ENCODE data around the gene GUCY2D. TPM values are rescaled to one million over a fixed set of nuclear protein-coding genes. Genes with fewer than 3 reads are reported as not detected.
A peak's percentile ranks its signal among the peaks of the same experiment; 100 is the strongest.

GUCY2D gene
- total RNA-seq, 1 experiment from 2014 or later, result 1.7 TPM

DNA sequence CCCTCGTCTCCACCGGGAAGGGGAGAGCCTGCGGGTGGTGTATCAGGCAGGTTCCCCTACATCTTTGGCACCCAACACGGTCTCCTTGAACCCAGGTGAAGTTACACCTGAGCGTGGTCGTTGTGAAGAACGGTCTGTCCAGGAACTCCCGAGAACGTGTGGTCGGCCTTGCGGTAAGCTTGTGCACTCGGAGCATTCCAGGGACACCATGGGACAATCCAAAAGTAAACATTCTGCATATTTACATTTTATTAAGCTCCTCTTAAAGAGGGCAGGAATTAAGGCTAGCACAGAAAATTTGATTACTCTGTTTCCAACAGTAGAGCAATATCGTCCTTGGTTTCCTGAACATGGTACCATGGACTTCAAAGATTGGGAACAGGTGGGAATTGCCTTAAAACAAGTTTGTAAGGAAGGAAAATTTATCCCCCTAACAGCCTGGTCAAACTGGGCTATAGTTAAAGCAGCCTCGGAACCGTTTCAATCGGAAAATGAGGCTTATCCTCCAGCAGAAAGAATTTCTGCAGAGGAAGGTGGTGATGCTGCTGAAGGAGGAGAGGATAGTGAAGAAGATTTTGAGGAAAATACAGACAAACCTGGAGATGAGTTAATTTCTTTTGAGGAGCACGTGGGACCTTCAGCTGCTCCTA lies 54.7 kb downstream of the GUCY2D start:
- TF ChIP-seq CTCF (IDR thresholded peaks at IDR 0.05; ENCODE audit: insufficient read depth in 1 of 2, low read depth in 1 of 2, low read length in 1 of 2, severe bottlenecking in 1 of 2, unreplicated experiment in 1 of 2), result no peak
- no peaks in the 10 kb centered on the region for H3K27me3 ChIP-seq (replicated peaks; ENCODE audit: control insufficient read depth, insufficient read depth, low read length)
- ChIA-PET POLR2A (interaction anchor here (0.6 to 1.4 kb wide), 9 partner anchors 16 to 473 kb away, joined by 3 to 8 read pairs (median 3); partner anchors contain the start of genes RNF227 and TP53), CTCF (interaction anchor here (0.6 to 2.8 kb wide), 9 partner anchors 15 to 200 kb away, joined by 3 to 25 read pairs (median 4); partner anchors contain the start of gene NAA38)
- no peaks in the 10 kb centered on the region for H3K9me3 ChIP-seq
- TSS peak; percentile 81 for BruUV-seq (replicated peaks)
- H3K36me3 Mint-ChIP-seq (ENCODE audit: insufficient read depth, unreplicated experiment), result peaks cover 6% of the 10 kb centered on the region
- H3K4me1 Mint-ChIP-seq (ENCODE audit: low read depth, unreplicated experiment), result peaks cover 13% of the 10 kb centered on the region
- peak overlapping the region; percentile 46 for H3K4me3 ChIP-seq (ENCODE audit: low read depth, low read length)
- peak overlapping the region; percentile 90 for H3K27ac Mint-ChIP-seq (ENCODE audit: unreplicated experiment)
- H3K4me1 ChIP-seq, result peaks cover 14% of the 10 kb centered on the region
- intact Hi-C loops (cut with micrococcal nuclease; ENCODE audit: unreplicated experiment), result loop anchor here (1.0 to 2.0 kb wide), 6 partner anchors 16 to 194 kb away; partner anchors contain the start of gene ALOXE3
- H3K27me3 Mint-ChIP-seq (ENCODE audit: insufficient read depth, unreplicated experiment), result no peaks in the 10 kb centered on the region
- H3K36me3 ChIP-seq (ENCODE audit: control insufficient read depth, insufficient read depth, low read length), result no peaks in the 10 kb centered on the region
- H3K9me3 Mint-ChIP-seq (ENCODE audit: unreplicated experiment), result no peaks in the 10 kb centered on the region
- peak overlapping the region; percentile 83 for H3K4me3 Mint-ChIP-seq (ENCODE audit: unreplicated experiment)
- peak in 1 of 2 experiments; percentile 28 for DNase-seq

- peaks cover 13% of the 10 kb centered on the region for H3K4me1 Mint-ChIP-seq (ENCODE audit: low read depth, unreplicated experiment)
- Histone ChIP-seq H3K4me1 (peaks cover 14% of the 10 kb centered on the region), H3K27me3 (replicated peaks; ENCODE audit: control insufficient read depth, insufficient read depth, low read length) (no peaks in the 10 kb centered on the region), H3K36me3 (ENCODE audit: control insufficient read depth, insufficient read depth, low read length) (no peaks in the 10 kb centered on the region), H3K9me3 (no peaks in the 10 kb centered on the region), H3K4me3 (ENCODE audit: low read depth, low read length) (peak overlapping the region; percentile 46)
- intact Hi-C loops (cut with micrococcal nuclease; ENCODE audit: unreplicated experiment), result loop anchor here (1.0 to 2.0 kb wide), 6 partner anchors 17 to 195 kb away; partner anchors contain the start of gene ALOXE3
- no peaks in the 10 kb centered on the region for H3K27me3 Mint-ChIP-seq (ENCODE audit: insufficient read depth, unreplicated experiment)
- TF ChIP-seq CTCF (IDR thresholded peaks at IDR 0.05; ENCODE audit: insufficient read depth in 1 of 2, low read depth in 1 of 2, low read length in 1 of 2, severe bottlenecking in 1 of 2, unreplicated experiment in 1 of 2), result peak; percentile 28 to 51
- CTCF ChIA-PET, result interaction anchor here (0.6 to 2.8 kb wide), 6 partner anchors 16 to 200 kb away, joined by 4 to 25 read pairs (median 6); partner anchors contain the start of gene NAA38
- DNase-seq, result peak; percentile 47 to 60
- no peaks in the 10 kb centered on the region for H3K9me3 Mint-ChIP-seq (ENCODE audit: unreplicated experiment)
- POLR2A ChIA-PET, result interaction anchor here (0.5 kb wide), 1 partner anchor 406 kb away, joined by 4 read pairs; no protein-coding TSS in a partner anchor
- peaks cover 6% of the 10 kb centered on the region for H3K36me3 Mint-ChIP-seq (ENCODE audit: insufficient read depth, unreplicated experiment)
- BruUV-seq (replicated peaks), result no TSS peak
- H3K4me3 Mint-ChIP-seq (ENCODE audit: unreplicated experiment), result peak overlapping the region; percentile 83
- peak overlapping the region; percentile 90 for H3K27ac Mint-ChIP-seq (ENCODE audit: unreplicated experiment)
Observed at GRCh38 chr17:8057691-8058114, 55.3 kb downstream of the GUCY2D start.

DNA sequence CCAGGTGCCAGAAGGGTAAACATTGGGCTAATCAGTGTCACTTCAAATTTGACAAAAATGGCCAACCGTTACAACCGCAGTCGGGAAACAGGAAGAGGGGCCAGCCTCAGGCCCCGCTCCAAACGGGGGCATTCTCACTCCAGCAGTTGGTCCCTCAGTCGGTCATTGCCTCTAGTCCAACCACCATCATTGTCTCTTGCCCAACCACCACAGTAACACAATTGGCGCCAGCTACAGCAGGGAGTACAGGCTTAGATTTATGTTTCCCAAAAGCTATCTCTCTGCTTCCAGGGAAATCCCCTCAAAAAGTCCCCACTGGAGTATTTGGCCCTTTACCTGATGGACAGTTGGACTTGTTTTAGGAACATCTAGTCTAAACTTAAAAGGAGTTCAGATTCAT lies 56.7 kb downstream of the GUCY2D start:
- POLR2A ChIA-PET, result no interaction called here
- Histone ChIP-seq H3K4me3 (ENCODE audit: low read depth, low read length) (no peak overlapping the region), H3K9me3 (no peaks in the 10 kb centered on the region), H3K4me1 (peaks cover 14% of the 10 kb centered on the region), H3K27me3 (replicated peaks; ENCODE audit: control insufficient read depth, insufficient read depth, low read length) (no peaks in the 10 kb centered on the region), H3K36me3 (ENCODE audit: control insufficient read depth, insufficient read depth, low read length) (no peaks in the 10 kb centered on the region)
- peaks cover 13% of the 10 kb centered on the region for H3K4me1 Mint-ChIP-seq (ENCODE audit: low read depth, unreplicated experiment)
- CTCF ChIA-PET, result no interaction called here
- intact Hi-C loops (cut with micrococcal nuclease; ENCODE audit: unreplicated experiment), result no loop called here
- TSS peak; percentile 2 for BruUV-seq (replicated peaks)
- TF ChIP-seq CTCF (IDR thresholded peaks at IDR 0.05; ENCODE audit: insufficient read depth in 1 of 2, low read depth in 1 of 2, low read length in 1 of 2, severe bottlenecking in 1 of 2, unreplicated experiment in 1 of 2), result no peak
- H3K36me3 Mint-ChIP-seq (ENCODE audit: insufficient read depth, unreplicated experiment), result peaks cover 6% of the 10 kb centered on the region
- no peaks in the 10 kb centered on the region for H3K9me3 Mint-ChIP-seq (ENCODE audit: unreplicated experiment)
- no peak overlapping the region for H3K4me3 Mint-ChIP-seq (ENCODE audit: unreplicated experiment)
- no peak for DNase-seq
- no peak overlapping the region for H3K27ac Mint-ChIP-seq (ENCODE audit: unreplicated experiment)
- H3K27me3 Mint-ChIP-seq (ENCODE audit: insufficient read depth, unreplicated experiment), result no peaks in the 10 kb centered on the region

Data from Caco-2 (cell line).